HEK293T (cell line): Measurements from ENCODE around the gene TRABD2A.

Experiments used
- BHLHE40 ChIP-seq: fragments of 450-650 bp; IDR thresholded peaks from 2 replicates; pipeline ENCODE4 v1.6.1; 2016; ENCODE audit warnings: mild to moderate bottlenecking, moderate library complexity, borderline replicate concordance
- ELF4 ChIP-seq: fragments of 450-650 bp; IDR thresholded peaks from 2 replicates; pipeline ENCODE4 v1.6.1; 2017; ENCODE audit warnings: antibody characterized with exemption
- FOXA1 ChIP-seq: fragments of 450-650 bp; IDR thresholded peaks from 2 replicates; pipeline ENCODE4 v1.6.1; 2016; ENCODE audit warnings: mild to moderate bottlenecking
- FOXK2 ChIP-seq: fragments of 450-650 bp; IDR thresholded peaks from 2 replicates; pipeline ENCODE4 v1.6.1; 2016; ENCODE audit warnings: mild to moderate bottlenecking
- FOXM1 ChIP-seq: fragments of 450-650 bp; IDR thresholded peaks from 2 replicates; pipeline ENCODE4 v1.6.1; 2017; ENCODE audit warnings: mild to moderate bottlenecking, borderline replicate concordance
- HDGF ChIP-seq: fragments of 450-650 bp; IDR thresholded peaks from 2 replicates; pipeline ENCODE4 v1.6.1; 2017; ENCODE audit warnings: antibody characterized with exemption, borderline replicate concordance
- L3MBTL2 ChIP-seq: fragments of 450-650 bp; conservative IDR thresholded peaks from 2 replicates; pipeline ENCODE4 v1.6.1; 2016; ENCODE audit warnings: mild to moderate bottlenecking
- LEF1 ChIP-seq: fragments of 450-650 bp; IDR thresholded peaks from 2 replicates; pipeline ENCODE4 v1.6.1; 2017; ENCODE audit warnings: mild to moderate bottlenecking, borderline replicate concordance
- NFRKB ChIP-seq: fragments of 450-650 bp; IDR thresholded peaks from 2 replicates; pipeline ENCODE4 v1.6.1; 2016; ENCODE audit warnings: mild to moderate bottlenecking, moderate library complexity
- SP1 ChIP-seq: fragments of 450-650 bp; IDR thresholded peaks from 2 replicates; pipeline ENCODE4 v1.6.1; 2017
- SUZ12 ChIP-seq: fragments of 450-650 bp; IDR thresholded peaks from 2 replicates; pipeline ENCODE4 v1.6.1; 2016; ENCODE audit warnings: mild to moderate bottlenecking
- TARDBP ChIP-seq: fragments of 450-650 bp; IDR thresholded peaks from 2 replicates; pipeline ENCODE4 v1.6.1; 2016
- ZNF384 ChIP-seq: fragments of 450-650 bp; IDR thresholded peaks from 2 replicates; pipeline ENCODE4 v1.6.1; 2016
- TF ChIP-seq, protein P1 (sequence below): fragments of 450-650 bp; IDR thresholded peaks from 2 replicates; pipeline ENCODE4 v1.6.1; 2016

DNA sequence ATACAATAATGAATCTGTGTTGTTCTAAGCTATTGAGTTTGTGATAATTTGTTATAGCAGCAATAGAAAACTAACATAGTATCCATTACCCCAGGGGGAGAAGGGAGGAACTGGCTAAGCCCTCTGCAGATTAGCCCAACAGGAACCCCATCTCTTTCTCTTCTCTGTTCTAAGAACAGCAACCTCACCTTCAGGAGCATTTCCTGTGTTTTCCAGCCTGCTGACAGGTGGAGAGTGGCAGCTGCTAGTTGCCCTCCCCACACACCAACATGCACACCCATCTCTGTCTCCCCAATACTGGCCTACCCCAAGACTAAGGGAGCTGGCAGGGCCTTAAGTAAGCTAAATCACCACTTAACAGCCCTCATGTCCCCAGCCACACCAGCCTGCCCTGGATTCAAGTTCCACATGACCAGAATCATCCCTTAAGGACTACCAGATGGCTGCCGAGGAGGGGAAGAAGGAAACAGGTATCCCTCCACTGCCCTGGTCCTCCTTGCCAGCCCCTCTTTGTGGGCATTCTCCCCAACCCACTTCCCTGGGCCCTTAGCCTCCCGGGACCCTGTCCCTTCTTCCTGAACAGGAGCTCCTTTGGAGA, 52.8 kb downstream of the TRABD2A start:
- TF ChIP-seq BHLHE40 (no peak), FOXM1 (no peak), ELF4 (no peak), SUZ12 (no peak), NFRKB (no peak), ZNF384 (no peak), HDGF (no peak), FOXK2 (no peak), SP1 (no peak), TARDBP (no peak), L3MBTL2 (no peak), LEF1 (no peak), FOXA1 (no peak)
- TF ChIP-seq, protein P1, sequence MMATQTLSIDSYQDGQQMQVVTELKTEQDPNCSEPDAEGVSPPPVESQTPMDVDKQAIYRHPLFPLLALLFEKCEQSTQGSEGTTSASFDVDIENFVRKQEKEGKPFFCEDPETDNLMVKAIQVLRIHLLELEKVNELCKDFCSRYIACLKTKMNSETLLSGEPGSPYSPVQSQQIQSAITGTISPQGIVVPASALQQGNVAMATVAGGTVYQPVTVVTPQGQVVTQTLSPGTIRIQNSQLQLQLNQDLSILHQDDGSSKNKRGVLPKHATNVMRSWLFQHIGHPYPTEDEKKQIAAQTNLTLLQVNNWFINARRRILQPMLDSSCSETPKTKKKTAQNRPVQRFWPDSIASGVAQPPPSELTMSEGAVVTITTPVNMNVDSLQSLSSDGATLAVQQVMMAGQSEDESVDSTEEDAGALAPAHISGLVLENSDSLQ = no peak
